GM18526 (cell line): ENCODE data around the gene NEUROD4.

Experiments used
- POLR2A ChIP-seq: IDR thresholded peaks from 3 replicates; pipeline ENCODE4 v1.6.1; 2011; ENCODE audit not compliant: insufficient read length; ENCODE audit errors: extremely low read depth

Gene NEUROD4

GRCh38 chr12:54991161-54991990 is 28.4 kb upstream of the NEUROD4 start:
- TF ChIP-seq POLR2A, result peak; percentile 43

GRCh38 chr12:54991991-54992375 is 27.8 kb upstream of the NEUROD4 start:
- no peak for TF ChIP-seq POLR2A

GRCh38 chr12:54993181-54993835 is 26.5 kb upstream of the NEUROD4 start:
- no peak for TF ChIP-seq POLR2A

GRCh38 chr12:54996205-54996604 is 23.6 kb upstream of the NEUROD4 start:
- no peak for TF ChIP-seq POLR2A

GRCh38 chr12:54997929-54998522 is 21.7 kb upstream of the NEUROD4 start:
- no peak for TF ChIP-seq POLR2A

- TF ChIP-seq POLR2A, result no peak
Measured at GRCh38 chr12:54998958-54999510, 20.7 kb upstream of the NEUROD4 start.

- no peak for TF ChIP-seq POLR2A
Measured at GRCh38 chr12:55001198-55001868, 18.4 kb upstream of the NEUROD4 start.

GRCh38 chr12:55002355-55002754 is 17.4 kb upstream of the NEUROD4 start:
- no peak for TF ChIP-seq POLR2A

GRCh38 chr12:55008944-55009585 is 10.7 kb upstream of the NEUROD4 start:
- no peak for TF ChIP-seq POLR2A

GRCh38 chr12:55017416-55017925 is 2.3 kb upstream of the NEUROD4 start:
- no peak for TF ChIP-seq POLR2A

GRCh38 chr12:55024575-55024974 is 4.8 kb downstream of the NEUROD4 start:
- no peak for TF ChIP-seq POLR2A

GRCh38 chr12:55025508-55025907 is 5.7 kb downstream of the NEUROD4 start:
- TF ChIP-seq POLR2A, result no peak

GRCh38 chr12:55034218-55034617 is 14.4 kb downstream of the NEUROD4 start:
- no peak for TF ChIP-seq POLR2A

- TF ChIP-seq POLR2A, result no peak
Measured at GRCh38 chr12:55036326-55037115, 16.7 kb downstream of the NEUROD4 start.
